ENCODE results near the gene NPAS4. TPM values are rescaled to one million over a fixed set of nuclear protein-coding genes. Genes with fewer than 3 reads are reported as not detected.

The NPAS4 gene
- total and polyA plus RNA-seq, 2 of the 13 experiments (the other 11 are each of a cell fraction or from before 2014, with no cell fraction given), result not detected

DNA sequence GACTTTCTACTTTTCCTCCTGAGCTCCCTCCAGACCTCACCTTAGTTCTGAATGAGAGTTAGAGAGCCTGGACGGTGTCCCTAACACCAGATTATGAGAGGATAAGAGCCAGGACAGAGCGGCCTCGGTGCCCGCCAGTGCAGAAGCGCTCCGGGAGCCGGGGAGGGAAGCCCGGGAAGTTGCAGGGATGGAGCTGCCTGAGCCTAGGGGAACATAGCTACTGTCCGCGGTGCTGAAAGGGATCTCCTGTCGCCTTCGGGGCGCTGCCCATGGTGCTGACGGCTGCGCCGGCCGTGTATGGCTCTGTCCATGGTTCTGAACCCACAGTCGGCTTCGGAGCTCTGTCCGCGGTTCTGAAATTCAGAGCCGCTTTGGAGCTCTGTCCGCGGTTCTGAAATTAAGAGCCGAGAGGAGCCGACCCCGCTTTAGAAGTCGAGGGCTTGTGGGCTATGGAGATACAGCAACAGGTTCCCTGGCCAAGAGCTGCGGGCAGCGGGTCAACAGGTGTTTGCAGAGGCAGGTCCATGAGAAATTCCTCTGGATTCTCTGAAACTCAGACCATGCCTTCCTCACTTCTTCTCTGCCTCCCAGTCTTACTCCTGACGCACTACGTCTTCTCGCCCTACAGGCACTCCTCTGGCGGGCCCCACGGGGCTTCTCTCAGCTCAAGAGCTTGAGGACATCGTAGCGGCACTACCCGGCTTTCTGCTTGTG is 814 bp downstream of the NPAS4 start (continued):
- TF ChIP-seq ZUFSP (CRISPR knock-in tag; IDR thresholded peaks at IDR 0.05; ENCODE audit: borderline replicate concordance) (peak; percentile 100), GLMP (CRISPR knock-in tag; IDR thresholded peaks at IDR 0.05; ENCODE audit: borderline replicate concordance) (peak; percentile 100), FOXC1 (CRISPR knock-in tag; IDR thresholded peaks at IDR 0.05; ENCODE audit: borderline replicate concordance) (peak; percentile 100), HBP1 (CRISPR knock-in tag; IDR thresholded peaks at IDR 0.05; ENCODE audit: low read depth) (peak; percentile 100), ZNF224 (CRISPR knock-in tag; IDR thresholded peaks at IDR 0.05) (peak; percentile 100), ZNF792 (CRISPR knock-in tag; IDR thresholded peaks at IDR 0.05) (peak; percentile 100), ZNF639 (CRISPR knock-in tag; conservative IDR thresholded peaks at IDR 0.05) (peak; percentile 100), ZSCAN20 (CRISPR knock-in tag; IDR thresholded peaks at IDR 0.05; ENCODE audit: borderline replicate concordance) (peak; percentile 100), PHB2 (IDR thresholded peaks at IDR 0.05; ENCODE audit: partially characterized antibody) (no peak), ZNF724P (CRISPR knock-in tag; IDR thresholded peaks at IDR 0.05; ENCODE audit: borderline replicate concordance) (peak; percentile 100), ZFP1 (CRISPR knock-in tag; IDR thresholded peaks at IDR 0.05) (peak; percentile 100), PHF20 (CRISPR knock-in tag; IDR thresholded peaks at IDR 0.05) (peak; percentile 99), ZNF235 (CRISPR knock-in tag; IDR thresholded peaks at IDR 0.05; ENCODE audit: borderline replicate concordance) (peak; percentile 100)
- TF ChIP-seq, protein P1, sequence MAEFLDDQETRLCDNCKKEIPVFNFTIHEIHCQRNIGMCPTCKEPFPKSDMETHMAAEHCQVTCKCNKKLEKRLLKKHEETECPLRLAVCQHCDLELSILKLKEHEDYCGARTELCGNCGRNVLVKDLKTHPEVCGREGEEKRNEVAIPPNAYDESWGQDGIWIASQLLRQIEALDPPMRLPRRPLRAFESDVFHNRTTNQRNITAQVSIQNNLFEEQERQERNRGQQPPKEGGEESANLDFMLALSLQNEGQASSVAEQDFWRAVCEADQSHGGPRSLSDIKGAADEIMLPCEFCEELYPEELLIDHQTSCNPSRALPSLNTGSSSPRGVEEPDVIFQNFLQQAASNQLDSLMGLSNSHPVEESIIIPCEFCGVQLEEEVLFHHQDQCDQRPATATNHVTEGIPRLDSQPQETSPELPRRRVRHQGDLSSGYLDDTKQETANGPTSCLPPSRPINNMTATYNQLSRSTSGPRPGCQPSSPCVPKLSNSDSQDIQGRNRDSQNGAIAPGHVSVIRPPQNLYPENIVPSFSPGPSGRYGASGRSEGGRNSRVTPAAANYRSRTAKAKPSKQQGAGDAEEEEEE (CRISPR knock-in tag; IDR thresholded peaks at IDR 0.05; ENCODE audit: borderline replicate concordance), result peak; percentile 100
- TF ChIP-seq, protein P2, sequence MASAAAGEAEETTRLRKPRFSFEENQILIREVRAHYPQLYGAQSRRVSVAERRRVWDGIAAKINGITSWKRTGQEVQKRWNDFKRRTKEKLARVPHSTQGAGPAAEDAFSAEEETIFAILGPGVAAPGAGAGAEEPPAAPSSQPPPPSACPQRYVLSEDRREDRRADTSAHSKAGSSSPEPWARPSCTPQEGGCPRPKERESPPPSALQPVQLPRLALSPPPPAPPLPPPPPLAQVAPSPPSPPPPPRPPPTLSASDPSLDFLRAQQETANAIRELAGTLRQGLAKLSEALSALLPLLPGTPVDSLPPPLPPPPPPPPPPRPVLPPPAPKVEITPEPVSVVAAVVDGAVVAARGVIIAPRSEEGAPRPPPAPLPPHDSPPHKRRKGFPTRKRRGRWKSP (CRISPR knock-in tag; IDR thresholded peaks at IDR 0.05), result peak; percentile 100
- TF ChIP-seq, protein P3, sequence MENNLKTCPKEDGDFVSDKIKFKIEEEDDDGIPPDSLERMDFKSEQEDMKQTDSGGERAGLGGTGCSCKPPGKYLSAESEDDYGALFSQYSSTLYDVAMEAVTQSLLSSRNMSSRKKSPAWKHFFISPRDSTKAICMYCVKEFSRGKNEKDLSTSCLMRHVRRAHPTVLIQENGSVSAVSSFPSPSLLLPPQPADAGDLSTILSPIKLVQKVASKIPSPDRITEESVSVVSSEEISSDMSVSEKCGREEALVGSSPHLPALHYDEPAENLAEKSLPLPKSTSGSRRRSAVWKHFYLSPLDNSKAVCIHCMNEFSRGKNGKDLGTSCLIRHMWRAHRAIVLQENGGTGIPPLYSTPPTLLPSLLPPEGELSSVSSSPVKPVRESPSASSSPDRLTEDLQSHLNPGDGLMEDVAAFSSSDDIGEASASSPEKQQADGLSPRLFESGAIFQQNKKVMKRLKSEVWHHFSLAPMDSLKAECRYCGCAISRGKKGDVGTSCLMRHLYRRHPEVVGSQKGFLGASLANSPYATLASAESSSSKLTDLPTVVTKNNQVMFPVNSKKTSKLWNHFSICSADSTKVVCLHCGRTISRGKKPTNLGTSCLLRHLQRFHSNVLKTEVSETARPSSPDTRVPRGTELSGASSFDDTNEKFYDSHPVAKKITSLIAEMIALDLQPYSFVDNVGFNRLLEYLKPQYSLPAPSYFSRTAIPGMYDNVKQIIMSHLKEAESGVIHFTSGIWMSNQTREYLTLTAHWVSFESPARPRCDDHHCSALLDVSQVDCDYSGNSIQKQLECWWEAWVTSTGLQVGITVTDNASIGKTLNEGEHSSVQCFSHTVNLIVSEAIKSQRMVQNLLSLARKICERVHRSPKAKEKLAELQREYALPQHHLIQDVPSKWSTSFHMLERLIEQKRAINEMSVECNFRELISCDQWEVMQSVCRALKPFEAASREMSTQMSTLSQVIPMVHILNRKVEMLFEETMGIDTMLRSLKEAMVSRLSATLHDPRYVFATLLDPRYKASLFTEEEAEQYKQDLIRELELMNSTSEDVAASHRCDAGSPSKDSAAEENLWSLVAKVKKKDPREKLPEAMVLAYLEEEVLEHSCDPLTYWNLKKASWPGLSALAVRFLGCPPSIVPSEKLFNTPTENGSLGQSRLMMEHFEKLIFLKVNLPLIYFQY (CRISPR knock-in tag; IDR thresholded peaks at IDR 0.05; ENCODE audit: borderline replicate concordance), result peak; percentile 100

Data from HepG2 (cell line).